NCI-H146 treated with DMSO at 0.1 percent for 48 hours (cell line): ENCODE measurements around the gene AASDH.
A peak's percentile ranks its signal among the peaks of the same experiment; 100 is the strongest.

ENCODE experiments used
- DNase-seq: peaks from one replicate; lab custom pipeline; 2025; ENCODE audit not compliant: unreplicated experiment; lab: John Stamatoyannopoulos, UW

The AASDH gene

GRCh38 chr4:56387023-56388001 lies at the start of gene AASDH:
Gene AASDH, minus strand, starts transcription at chr4:56387491. Its CDS starts 3,192 bp downstream, at chr4:56384299.
- peak; percentile 95 for DNase-seq

GRCh38 chr4:56435140-56435926 lies 48.0 kb upstream of the AASDH start, which contains the start of gene PPAT:
Gene PPAT, minus strand, starts transcription at chr4:56435615. Its CDS starts 138 bp downstream, at chr4:56435477.
- DNase-seq, result peak; percentile 97

GRCh38 chr4:56434599-56435139 lies 47.4 kb upstream of the AASDH start:
- peak; percentile 73 for DNase-seq

- DNase-seq, result no peak
These were observed 46.0 kb upstream of the AASDH start for GRCh38 chr4:56433280-56433679.

GRCh38 chr4:56430203-56430602 lies 42.9 kb upstream of the AASDH start:
- no peak for DNase-seq

- DNase-seq, result no peak
These were observed 39.9 kb upstream of the AASDH start for GRCh38 chr4:56427179-56427578.

- DNase-seq, result no peak
These were observed 39.0 kb upstream of the AASDH start for GRCh38 chr4:56426273-56426672.

GRCh38 chr4:56425518-56425917 lies 38.2 kb upstream of the AASDH start:
- no peak for DNase-seq

- no peak for DNase-seq
These were observed 37.6 kb upstream of the AASDH start for GRCh38 chr4:56424697-56425514.

GRCh38 chr4:56424176-56424575 lies 36.9 kb upstream of the AASDH start:
- DNase-seq, result no peak

- no peak for DNase-seq
These were observed 30.1 kb upstream of the AASDH start for GRCh38 chr4:56417396-56417795.

GRCh38 chr4:56416349-56416748 lies 29.1 kb upstream of the AASDH start:
- DNase-seq, result no peak

GRCh38 chr4:56414135-56414670 lies 26.9 kb upstream of the AASDH start:
- DNase-seq, result no peak

- DNase-seq, result peak; percentile 90
These were observed 23.2 kb upstream of the AASDH start for GRCh38 chr4:56410247-56411062.

GRCh38 chr4:56409511-56410090 lies 22.3 kb upstream of the AASDH start:
- DNase-seq, result no peak

- no peak for DNase-seq
These were observed 21.7 kb upstream of the AASDH start for GRCh38 chr4:56408978-56409377.

GRCh38 chr4:56406151-56406550 lies 18.9 kb upstream of the AASDH start:
- DNase-seq, result no peak

- no peak for DNase-seq
These were observed 17.7 kb upstream of the AASDH start for GRCh38 chr4:56405016-56405415.

- DNase-seq, result no peak
These were observed 13.3 kb upstream of the AASDH start for GRCh38 chr4:56400560-56400959.
